Activated T-helper 9 cell treated with anti-CD3 and anti-CD28 coated beads, Interleukin-2, amount 50 U/mL, for 16 hours (primary cell): ENCODE data around the gene LRP8.

Source experiments
- DNase-seq: peaks from one replicate; pipeline ENCODE4 v3.0.0-alpha.2; 2020; ENCODE audit warnings: low read depth

LRP8 gene

DNA sequence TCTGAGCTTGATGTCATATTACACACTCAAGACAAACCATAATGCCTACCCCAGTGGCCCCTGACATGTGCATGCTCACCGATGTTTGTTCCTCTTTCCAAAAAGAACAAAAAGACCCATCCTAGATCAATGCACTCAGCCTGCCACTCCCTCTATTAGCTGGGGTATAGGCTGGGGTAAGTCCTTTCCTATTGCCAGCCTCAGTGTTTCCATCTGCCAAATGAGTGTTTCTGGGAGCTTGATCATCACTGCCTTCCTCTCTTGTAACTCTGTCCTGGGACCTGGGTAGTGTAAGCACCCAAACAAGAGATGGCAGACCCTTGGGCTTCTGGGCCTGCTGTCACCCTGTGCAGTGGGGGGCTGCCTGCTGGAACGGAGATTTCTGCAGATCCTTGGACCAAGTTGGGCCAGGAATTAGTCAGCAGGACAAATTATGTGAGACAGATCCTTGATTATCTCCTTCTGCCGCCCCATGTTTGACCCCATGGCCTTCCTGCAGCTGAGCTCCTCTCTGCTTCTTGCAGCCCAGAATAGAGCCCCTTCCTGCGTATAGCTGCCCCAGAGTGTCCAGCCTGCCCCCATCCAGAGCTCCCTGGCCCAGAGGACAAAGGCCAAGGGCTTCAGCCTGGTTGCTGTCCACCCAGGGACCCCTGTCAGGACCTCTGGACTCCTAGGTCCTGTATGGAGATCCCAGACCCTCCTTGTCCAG lies 31.5 kb upstream of the LRP8 start:
- no peak for DNase-seq

DNA sequence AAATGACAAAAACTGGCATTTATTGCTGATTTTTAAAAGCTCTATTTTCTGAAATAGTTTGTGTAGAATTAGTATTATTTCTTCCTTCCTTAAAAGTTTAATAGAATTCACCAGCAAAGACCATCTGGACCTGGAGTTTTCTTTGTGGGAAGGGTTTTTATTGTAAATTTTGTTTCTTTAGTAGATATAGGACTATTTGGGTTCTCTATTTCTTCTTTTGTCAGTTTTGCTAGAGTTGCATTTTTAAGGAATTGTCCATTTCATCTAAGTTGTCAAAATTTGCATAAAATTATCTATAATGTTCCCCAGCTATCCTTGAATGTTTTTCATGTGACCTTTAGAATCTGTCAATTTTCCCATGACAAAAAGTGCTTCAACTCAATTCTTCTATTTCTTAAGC lies 28.8 kb upstream of the LRP8 start:
- DNase-seq: no peak

DNA sequence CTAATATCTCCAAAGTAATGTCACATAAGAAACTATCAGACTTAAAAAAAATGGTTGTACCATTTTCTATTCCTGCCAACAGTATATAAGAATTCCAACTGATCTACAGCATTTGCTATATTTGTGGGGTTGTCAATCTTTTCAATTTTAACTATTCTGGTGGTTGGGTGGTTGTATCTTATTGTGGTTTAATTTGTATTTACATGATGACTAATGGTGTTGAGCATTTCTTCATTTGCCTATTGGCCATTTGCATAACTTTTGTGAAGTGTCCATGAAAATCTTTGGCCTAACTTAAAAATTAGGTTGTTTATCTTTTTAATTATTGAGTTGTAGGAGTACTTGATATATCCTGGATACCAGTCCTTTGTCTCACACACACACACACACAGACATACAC lies 26.2 kb upstream of the LRP8 start:
- no peak for DNase-seq

DNA sequence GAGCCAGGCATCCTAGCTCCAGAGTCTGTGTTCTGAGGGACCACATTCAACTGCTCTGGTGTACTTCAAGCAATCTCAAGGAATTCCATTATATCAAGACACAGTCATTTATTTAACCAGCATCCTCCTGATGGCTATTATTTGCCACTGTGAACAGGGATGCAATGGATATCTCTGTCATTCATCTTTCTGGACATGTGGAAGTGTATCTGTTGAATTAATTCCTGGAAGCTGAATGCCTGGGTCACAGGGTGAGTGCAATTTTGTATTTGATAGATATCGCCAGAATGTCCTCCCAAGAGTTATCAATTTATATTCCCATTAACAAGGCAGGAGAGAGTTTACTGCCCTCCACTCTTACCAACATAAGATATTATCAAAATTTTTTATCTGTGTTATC lies 24.7 kb upstream of the LRP8 start:
- no peak for DNase-seq

DNA sequence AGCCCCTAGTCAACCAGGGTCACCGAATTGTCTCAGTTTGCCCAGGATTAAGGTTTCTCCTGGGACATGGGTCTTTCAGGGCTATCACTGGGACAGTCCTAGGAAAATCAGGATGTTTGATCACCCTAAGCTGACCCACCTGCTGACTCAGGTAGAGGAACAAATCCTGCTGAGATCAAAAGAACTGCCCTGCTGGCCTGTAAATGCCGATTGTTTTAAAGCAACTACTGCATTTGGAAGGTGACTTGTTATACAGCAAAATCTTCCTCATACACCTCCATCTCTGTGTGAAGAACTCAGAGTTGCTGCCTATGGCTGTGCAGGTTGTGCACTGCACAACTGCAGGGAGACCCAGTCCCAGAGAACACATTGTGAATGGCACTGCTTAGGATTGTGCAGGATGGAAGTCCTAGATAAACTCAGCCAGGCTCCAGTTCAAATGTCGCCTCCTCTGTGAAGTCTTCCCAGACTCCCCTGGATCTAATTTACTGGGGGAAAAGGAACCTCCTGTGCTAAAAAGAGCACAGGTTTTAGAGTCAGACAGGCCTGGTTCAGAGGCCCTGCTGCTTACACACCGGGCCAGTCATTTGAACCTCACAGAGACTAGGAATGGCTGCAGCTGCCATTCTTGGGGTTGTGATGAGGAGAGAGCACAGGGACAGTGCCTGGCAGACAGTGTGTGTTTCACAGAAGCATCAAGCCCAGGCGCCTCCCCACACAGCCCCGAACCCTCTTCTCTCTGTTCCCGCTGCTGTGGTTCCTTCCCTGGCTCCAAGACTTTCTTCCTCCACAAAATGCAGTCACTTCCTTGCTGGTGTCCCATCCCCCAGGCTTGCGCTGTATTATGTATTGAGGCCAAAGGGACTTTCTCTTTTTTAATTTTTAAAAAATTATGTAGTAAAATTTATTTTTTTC lies 23.2 kb upstream of the LRP8 start:
- no peak for DNase-seq

DNA sequence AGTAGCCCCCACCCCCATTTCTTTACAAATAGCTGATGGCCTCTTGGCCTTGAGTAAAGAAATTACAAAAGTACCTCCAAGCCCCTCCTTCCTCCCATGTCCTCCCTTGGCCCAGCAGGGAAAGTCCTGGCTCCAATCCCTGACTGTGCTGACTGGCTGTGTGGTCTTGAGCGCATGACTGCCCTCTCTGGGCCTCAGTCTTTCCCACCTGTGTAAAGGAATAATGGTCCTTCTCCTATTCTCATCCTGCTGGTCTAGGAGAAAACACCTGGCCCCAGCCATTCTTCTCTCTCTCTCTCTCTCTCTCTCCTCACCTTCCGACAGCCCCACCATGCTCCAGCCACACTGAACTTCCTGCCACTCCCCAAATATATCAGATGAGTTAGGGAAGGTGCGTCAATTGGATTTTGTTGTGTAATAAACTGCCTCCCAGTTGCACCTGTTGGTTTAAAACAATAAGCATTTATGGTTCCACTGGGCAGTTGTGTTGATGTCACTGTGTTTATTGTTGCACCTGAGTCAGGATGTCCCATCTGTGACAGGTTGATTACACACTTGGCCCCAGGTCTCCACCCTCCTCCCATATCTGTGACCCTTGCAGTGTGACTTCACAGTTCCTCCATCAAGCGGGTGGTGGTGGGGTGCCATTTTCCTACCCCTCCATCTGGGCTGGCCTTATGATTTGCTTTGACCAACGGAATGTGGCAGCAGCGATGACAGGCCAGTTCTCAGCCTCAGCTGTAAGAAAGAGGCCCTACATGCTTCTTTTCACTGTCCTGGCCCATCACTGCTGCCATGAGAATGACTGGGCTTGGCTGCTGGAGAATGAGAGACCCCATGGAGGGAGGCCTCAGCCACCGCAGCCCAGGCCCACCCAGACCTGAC lies 22.3 kb upstream of the LRP8 start:
- DNase-seq: no peak

DNA sequence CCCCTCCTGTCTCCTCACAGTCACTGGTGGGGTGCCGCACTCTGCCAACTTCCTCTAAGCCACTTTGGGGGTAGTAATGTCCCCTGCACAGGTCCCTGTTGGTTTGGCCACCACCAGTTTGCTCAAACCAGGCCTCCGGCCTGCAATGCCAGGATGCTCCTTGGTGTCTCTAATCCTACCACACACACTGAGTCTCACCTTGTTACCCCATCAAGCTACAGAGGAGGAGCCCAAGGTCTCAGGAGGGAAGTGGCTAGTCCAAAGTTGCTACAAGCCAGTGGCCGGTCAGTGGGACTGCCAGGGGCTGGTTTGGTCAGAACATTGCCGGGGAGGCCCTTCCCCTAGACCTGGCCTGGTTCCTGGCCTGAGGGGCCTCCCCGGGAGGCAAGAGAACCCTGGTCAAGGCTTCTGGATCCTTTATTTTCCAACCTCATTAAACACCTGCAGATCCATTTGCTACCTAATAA lies 21.5 kb upstream of the LRP8 start:
- DNase-seq: no peak

- DNase-seq: no peak
Measured at GRCh38 chr1:53348486-53349368, 20.9 kb upstream of the LRP8 start.

- DNase-seq: no peak
Measured at GRCh38 chr1:53346814-53347176, 18.9 kb upstream of the LRP8 start.

- DNase-seq: no peak
Measured at GRCh38 chr1:53345996-53346813, 18.3 kb upstream of the LRP8 start.

DNA sequence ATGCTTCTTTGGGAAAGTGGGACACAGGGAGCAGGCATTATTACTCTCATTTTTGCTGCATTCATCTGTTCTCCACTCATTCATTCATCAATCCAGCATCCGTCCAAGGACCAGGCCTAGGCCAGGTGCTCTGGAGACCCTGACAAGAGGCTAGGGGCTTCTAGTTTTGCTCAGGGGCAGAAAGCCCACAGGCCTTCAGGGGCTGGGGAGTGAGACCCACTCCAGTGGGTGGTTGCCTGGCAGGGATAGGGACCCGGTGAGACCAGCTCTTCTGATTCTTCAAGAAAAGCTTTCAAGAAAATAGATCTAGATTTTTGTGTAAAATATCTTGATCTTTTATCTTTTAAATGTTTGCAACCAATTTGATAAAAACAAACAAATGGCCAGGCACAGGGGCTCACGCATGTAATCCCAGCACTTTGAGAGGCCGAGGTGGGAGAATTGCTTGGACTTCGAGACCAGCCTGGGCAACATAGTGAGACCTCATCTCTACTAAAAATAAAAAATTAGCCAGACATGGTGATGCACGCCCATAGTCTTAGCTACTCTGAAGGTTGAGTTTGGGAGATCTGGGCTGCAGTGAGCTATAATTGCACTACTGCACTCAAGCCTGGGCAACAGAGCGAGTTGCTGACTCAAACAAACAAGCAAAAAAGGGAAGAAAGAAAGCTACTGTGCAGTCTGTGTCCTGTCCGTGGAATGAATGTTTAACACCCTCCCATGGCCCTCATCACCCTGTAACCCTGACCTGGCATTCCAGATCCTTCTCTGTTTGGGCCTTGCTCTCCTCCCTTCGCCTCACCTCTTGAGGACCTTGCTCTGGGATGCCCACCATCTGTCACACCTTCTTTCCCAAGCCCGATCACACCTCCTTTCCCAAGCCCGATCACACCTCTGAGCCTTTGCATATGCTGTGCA lies 17.3 kb upstream of the LRP8 start:
- DNase-seq: no peak

DNA sequence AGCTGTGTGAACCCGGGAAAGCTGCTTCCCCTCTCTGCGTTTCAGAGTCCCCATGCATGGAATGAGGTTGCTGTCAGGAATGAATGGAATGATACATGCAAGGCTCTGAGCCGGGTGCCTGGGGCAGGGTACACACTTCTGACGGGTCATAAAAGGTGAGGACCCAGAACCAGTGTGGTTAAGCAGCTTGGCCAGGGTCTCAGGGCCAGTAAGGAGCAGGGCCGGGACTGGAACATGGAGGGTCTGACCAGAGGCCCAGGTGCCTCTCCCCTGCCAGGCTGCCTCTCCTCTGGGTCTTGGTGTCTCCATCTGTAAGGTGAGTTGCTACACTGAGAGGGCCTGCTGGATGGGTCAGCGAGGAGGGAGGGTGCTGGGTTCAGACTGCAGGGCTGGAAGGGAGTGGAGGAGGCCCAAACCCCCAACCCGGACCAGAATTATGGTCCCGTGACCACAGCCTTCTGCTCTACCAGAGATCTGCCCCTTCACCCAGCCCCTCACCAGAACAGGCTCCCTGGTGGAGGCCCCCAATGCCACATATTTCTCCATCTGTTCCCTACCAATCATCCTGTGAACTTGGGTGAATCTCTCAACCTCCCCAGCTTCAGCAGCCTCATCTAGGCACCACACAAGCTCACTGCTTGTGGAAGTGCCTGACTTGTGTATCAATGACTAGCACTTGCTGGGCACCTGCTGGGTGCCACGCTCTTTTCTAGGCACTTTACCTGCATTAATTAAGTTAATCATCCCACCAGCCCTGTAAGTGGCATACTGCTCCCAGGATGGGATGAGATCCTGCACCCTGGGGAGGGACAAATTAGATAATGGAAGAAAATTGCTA lies 16.2 kb upstream of the LRP8 start:
- DNase-seq: no peak

DNA sequence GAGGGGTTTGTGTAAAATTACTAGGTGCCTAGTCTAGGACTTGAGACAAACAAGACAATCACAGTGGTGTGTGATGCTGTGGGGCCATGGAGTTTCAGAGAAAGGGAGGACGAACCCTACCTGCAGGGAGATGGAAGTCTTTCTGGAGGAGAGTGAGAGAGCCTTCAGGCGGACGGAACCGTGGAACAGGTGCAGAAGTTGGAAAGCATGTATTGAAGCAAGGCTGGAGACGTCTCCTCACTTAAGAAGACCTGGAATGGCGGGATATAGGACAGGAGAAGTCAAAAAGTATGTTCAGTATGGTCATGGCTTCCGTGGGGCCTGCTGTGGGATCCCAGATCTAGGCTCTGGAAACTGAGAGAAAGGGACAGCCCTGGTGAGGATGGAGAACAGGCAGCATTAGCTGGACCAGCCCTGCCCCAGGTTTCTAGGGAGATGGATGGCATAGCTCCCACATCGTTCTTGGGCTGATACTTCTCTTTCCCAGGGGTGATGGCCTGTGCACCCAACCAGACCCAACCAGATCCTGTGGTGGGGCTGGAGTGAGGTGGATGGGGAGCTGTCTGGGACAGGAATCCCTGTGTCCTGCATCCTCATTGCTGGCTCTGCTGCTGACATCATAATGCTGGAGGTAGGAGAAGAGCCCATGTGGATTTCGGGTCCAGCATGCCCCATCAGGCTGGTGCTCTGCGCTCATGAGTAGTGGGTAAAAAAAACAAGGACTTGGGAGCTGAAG lies 15.0 kb upstream of the LRP8 start:
- DNase-seq: no peak

GRCh38 chr1:53341961-53342707 lies 14.3 kb upstream of the LRP8 start:
- DNase-seq: no peak

DNA sequence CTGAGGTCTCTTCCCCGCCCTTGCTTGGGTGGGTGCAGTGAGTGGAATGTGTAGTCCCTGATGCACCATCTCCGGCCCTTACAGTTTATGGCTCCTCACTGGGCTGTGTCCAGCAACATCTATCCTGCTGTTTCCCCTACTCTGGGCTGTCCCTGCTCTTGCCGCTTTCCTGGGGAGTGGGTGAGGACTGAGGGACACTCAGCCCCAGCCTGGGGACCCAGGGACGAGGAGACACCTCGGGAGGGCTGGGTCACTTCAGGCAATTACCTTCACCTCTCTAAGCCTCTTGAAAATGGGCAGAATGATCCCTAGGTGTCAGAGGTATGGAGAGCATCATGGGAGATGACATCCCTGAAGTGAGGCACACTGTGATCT lies 13.6 kb upstream of the LRP8 start:
- DNase-seq: no peak

DNA sequence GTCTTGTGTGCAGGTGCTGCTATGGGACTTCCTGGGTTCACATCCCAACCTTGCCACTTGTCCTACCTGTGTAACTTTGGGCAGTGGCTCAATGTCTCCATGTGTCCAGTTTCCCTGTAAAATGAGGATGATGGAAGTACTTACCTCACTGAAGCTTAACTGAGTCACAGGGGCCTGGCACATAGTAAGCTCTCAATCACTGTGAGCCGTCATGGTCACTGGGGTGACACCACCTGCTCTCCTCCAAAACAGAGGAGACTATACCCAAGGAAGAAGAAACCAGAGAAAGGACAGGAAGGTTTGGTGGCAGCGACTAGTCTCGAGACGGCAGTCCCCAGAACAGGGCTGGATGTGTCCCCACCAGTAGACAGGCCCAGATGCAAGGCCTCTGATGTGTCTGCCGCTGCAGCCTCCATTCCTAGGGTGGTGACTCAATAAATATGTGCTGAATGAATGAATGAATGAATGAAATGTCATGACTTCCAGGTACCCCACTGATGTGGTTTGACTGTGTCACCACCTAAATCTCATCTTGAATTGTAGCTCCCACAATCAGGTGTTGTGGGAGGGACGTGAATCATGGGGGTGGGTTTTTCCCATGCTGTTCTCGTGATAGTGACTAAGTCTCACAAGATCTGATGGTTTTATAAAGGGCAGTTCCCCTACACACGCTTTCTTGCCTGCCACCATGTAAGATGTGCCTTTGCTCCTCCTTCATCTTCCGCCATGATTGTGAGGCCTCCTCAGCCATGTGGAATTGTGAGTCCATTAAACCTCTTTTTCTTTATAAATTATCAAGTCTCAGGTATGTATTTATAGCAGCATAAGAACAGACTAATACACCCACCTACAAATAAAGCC lies 13.0 kb upstream of the LRP8 start:
- DNase-seq: no peak
